H1 (cell line): Measurements from ENCODE around the gene PARD6B. TPM values are rescaled to one million over a fixed set of nuclear protein-coding genes. Genes with fewer than 3 reads are reported as not detected.

Experiments used
- CTCF ChIA-PET: fragments of 300-600 bp; sonication (Branson Sonifier 250); formaldehyde crosslinking; loops from one replicate; lab custom pipeline; 2021; ENCODE audit not compliant: partially characterized antibody; lab: Charles Lee
- POLR2A ChIA-PET: fragments of 300-600 bp; sonication (Branson Sonifier 250); formaldehyde crosslinking; loops from one replicate; lab custom pipeline; 2021; ENCODE audit warnings: inconsistent platforms; ENCODE audit not compliant: partially characterized antibody; lab: Charles Lee
- DNase-seq, 2 experiments: peaks; one replicate each; pipeline versions ENCODE4 v3.0.0 to v3.0.0-alpha.2; 2010 to 2022; ENCODE audit warnings: low spot score in 2 of 2, low read depth in 1 of 2, mixed read lengths in 1 of 2
- FAIRE-seq: peaks from 2 replicates; lab custom pipeline; 2011; peaks lifted over from hg19 to GRCh38; lab: Jason Lieb, UNC
- H2AFZ ChIP-seq: 2 replicates; pipeline ENCODE4 v1.8.1; 2012; ENCODE audit warnings: low read length, inconsistent platforms
- H2AK5ac ChIP-seq: 2 replicates; pipeline ENCODE4 v1.6.1; 2013; ENCODE audit warnings: low read depth, low read length
- H2BK120ac ChIP-seq: replicated peaks from 2 replicates; pipeline ENCODE3; 2013; ENCODE audit warnings: low read depth, low read length, inconsistent platforms
- H2BK12ac ChIP-seq: 2 replicates; pipeline ENCODE4 v1.6.1; 2013; ENCODE audit warnings: low read depth, low read length
- H2BK15ac ChIP-seq: 2 replicates; pipeline ENCODE4 v1.6.1; 2013; ENCODE audit warnings: low read length
- H2BK20ac ChIP-seq: 2 replicates; pipeline ENCODE4 v1.6.1; 2013; ENCODE audit warnings: low read length
- H2BK5ac ChIP-seq: 2 replicates; pipeline ENCODE4 v1.6.1; 2013; ENCODE audit warnings: low read depth, low read length
- H3K14ac ChIP-seq: 2 replicates; pipeline ENCODE4 v1.6.1; 2013; ENCODE audit warnings: inconsistent platforms; ENCODE audit not compliant: insufficient read length
- H3K18ac ChIP-seq: 2 replicates; pipeline ENCODE4 v1.6.1; 2013; ENCODE audit warnings: low read length; ENCODE audit errors: extremely low read depth
- H3K23ac ChIP-seq: 2 replicates; pipeline ENCODE4 v1.6.1; 2013; ENCODE audit warnings: inconsistent platforms; ENCODE audit not compliant: insufficient read length
- H3K23me2 ChIP-seq: 2 replicates; pipeline ENCODE4 v1.6.1; 2013; ENCODE audit warnings: low read depth, low read length
- H3K27ac ChIP-seq: 2 replicates; pipeline ENCODE4 v1.6.1; 2011; ENCODE audit warnings: low read depth, low read length, inconsistent platforms
- H3K27me3 ChIP-seq, 4 experiments: replicated peaks in 1 of 4; 1 replicate in 1 of 4; 2 replicates in 3 of 4; pipeline versions ENCODE4 v1.6.1 to v1.8.1; 2011 to 2013; ENCODE audit warnings: low read length in 3 of 4, mild to moderate bottlenecking in 3 of 4, inconsistent platforms in 2 of 4, mixed read lengths in 2 of 4, moderate library complexity in 1 of 4; ENCODE audit not compliant: control insufficient read depth in 3 of 4, insufficient read depth in 3 of 4; ENCODE audit errors: extremely low read depth in 1 of 4
- H3K36me3 ChIP-seq, 4 experiments: 2 replicates each; pipeline versions ENCODE4 v1.6.1 to v1.8.1; 2011 to 2013; ENCODE audit warnings: mild to moderate bottlenecking in 4 of 4, low read length in 3 of 4, moderate library complexity in 2 of 4, control low read depth in 1 of 4, inconsistent platforms in 1 of 4; ENCODE audit not compliant: insufficient read depth in 4 of 4, control insufficient read depth in 2 of 4
- H3K4ac ChIP-seq: replicated peaks from 2 replicates; pipeline ENCODE3; 2013; ENCODE audit warnings: low read length, low read depth, mixed read lengths, inconsistent platforms; ENCODE audit not compliant: insufficient read length
- H3K4me1 ChIP-seq, 4 experiments: replicated peaks in 1 of 4; 1 replicate in 1 of 4; 2 replicates in 3 of 4; pipeline versions ENCODE4 v1.6.1 to v1.8.1; 2011 to 2013; ENCODE audit warnings: low read length in 3 of 4, inconsistent platforms in 2 of 4, mixed read lengths in 1 of 4; ENCODE audit not compliant: insufficient read depth in 4 of 4, control insufficient read depth in 3 of 4
- H3K4me2 ChIP-seq, 2 experiments: 2 replicates each; pipeline versions ENCODE4 v1.6.1 to v1.8.1; 2011 to 2013; ENCODE audit warnings: low read depth in 2 of 2, low read length in 2 of 2, control low read depth in 1 of 2, inconsistent platforms in 1 of 2, mild to moderate bottlenecking in 1 of 2; ENCODE audit not compliant: insufficient read depth in 1 of 2
- H3K4me3 ChIP-seq, 4 experiments: fragments of 200-600, 300-600 bp in 1 of 4; sonication (generic), shearing (Covaris generic), sonication (Bioruptor Twin) in 1 of 4; 2 replicates each; pipeline versions ENCODE4 v1.5.1 to v1.8.1; 2011 to 2016; ENCODE audit warnings: low read length in 4 of 4, low read depth in 3 of 4, control low read depth in 2 of 4, inconsistent platforms in 2 of 4, mild to moderate bottlenecking in 2 of 4, mixed read lengths in 1 of 4, moderate library complexity in 1 of 4; ENCODE audit not compliant: insufficient read depth in 2 of 4; ENCODE audit errors: extremely low read depth in 1 of 4
- H3K56ac ChIP-seq: replicated peaks from 2 replicates; pipeline ENCODE3; 2013; ENCODE audit warnings: low read depth, mild to moderate bottlenecking, mixed read lengths, low read length, inconsistent platforms; ENCODE audit not compliant: insufficient read length
- H3K79me1 ChIP-seq: 2 replicates; pipeline ENCODE4 v1.6.1; 2013; ENCODE audit warnings: low read depth, low read length, control low read depth
- H3K79me2 ChIP-seq, 2 experiments: 2 replicates each; pipeline versions ENCODE4 v1.6.1 to v1.8.1; 2012 to 2013; ENCODE audit warnings: low read length in 2 of 2, mild to moderate bottlenecking in 2 of 2, inconsistent platforms in 1 of 2; ENCODE audit not compliant: insufficient read depth in 2 of 2, control insufficient read depth in 1 of 2
- H3K9ac ChIP-seq, 4 experiments: replicated peaks in 1 of 4; 1 replicate in 1 of 4; 2 replicates in 3 of 4; pipeline versions ENCODE4 v1.6.1 to v1.8.1; 2011 to 2013; ENCODE audit warnings: low read depth in 3 of 4, low read length in 3 of 4, control low read depth in 2 of 4, mild to moderate bottlenecking in 2 of 4, moderate library complexity in 2 of 4, inconsistent platforms in 1 of 4; ENCODE audit errors: extremely low read depth in 1 of 4
- H3K9me3 ChIP-seq, 2 experiments: 2 replicates each; pipeline versions ENCODE4 v1.6.1 to v1.8.1; 2012 to 2013; ENCODE audit warnings: mild to moderate bottlenecking in 2 of 2, moderate library complexity in 2 of 2, control low read depth in 1 of 2, inconsistent platforms in 1 of 2, low read depth in 1 of 2, low read length in 1 of 2, mixed read lengths in 1 of 2; ENCODE audit not compliant: insufficient read depth in 2 of 2
- H4K20me1 ChIP-seq, 2 experiments: replicated peaks in 1 of 2; 2 replicates each; pipeline versions ENCODE3 to v1.8.1; 2011 to 2013; ENCODE audit warnings: inconsistent platforms in 2 of 2, low read length in 2 of 2, mild to moderate bottlenecking in 1 of 2; ENCODE audit not compliant: insufficient read depth in 2 of 2, control insufficient read depth in 1 of 2
- H4K5ac ChIP-seq: 2 replicates; pipeline ENCODE4 v1.6.1; 2013; ENCODE audit warnings: low read length, low read depth, mixed read lengths, inconsistent platforms; ENCODE audit not compliant: insufficient read length
- H4K8ac ChIP-seq: 2 replicates; pipeline ENCODE4 v1.8.0; 2013; ENCODE audit warnings: mild to moderate bottlenecking, moderate library complexity, low read length, inconsistent platforms; ENCODE audit not compliant: insufficient read depth; ENCODE audit errors: extremely low read depth
- H4K91ac ChIP-seq: replicated peaks from 2 replicates; pipeline ENCODE3; 2013; ENCODE audit warnings: low read length, mixed read lengths, inconsistent platforms; ENCODE audit not compliant: insufficient read length
- CHD2 ChIP-seq: IDR thresholded peaks from 2 replicates; pipeline ENCODE4 v1.6.1; 2012; ENCODE audit warnings: low read length, improper control_type of control experiment
- CTBP2 ChIP-seq: IDR thresholded peaks from 2 replicates; pipeline ENCODE4 v1.7.0; 2011; ENCODE audit warnings: borderline replicate concordance, mild to moderate bottlenecking, moderate library complexity, mixed read lengths, low read length; ENCODE audit not compliant: insufficient read depth, insufficient read length
- E2F6 ChIP-seq: IDR thresholded peaks from 2 replicates; pipeline ENCODE4 v1.6.1; 2012; ENCODE audit warnings: inconsistent platforms
- FOSL1 ChIP-seq: IDR thresholded peaks from 2 replicates; pipeline ENCODE4 v1.6.1; 2011; ENCODE audit warnings: mild to moderate bottlenecking, low read depth, low read length, moderate library complexity; ENCODE audit not compliant: insufficient read depth
- PHF8 ChIP-seq: fragments of 200-600 bp; sonication (generic); conservative IDR thresholded peaks from 2 replicates; pipeline ENCODE4 v1.7.1; 2012; ENCODE audit warnings: low read depth, mild to moderate bottlenecking, inconsistent platforms, low read length, moderate library complexity
- POLR2AphosphoS5 ChIP-seq: IDR thresholded peaks from 2 replicates; pipeline ENCODE4 v1.6.1; 2011; ENCODE audit warnings: low read depth, low read length
- TAF1 ChIP-seq: IDR thresholded peaks from 2 replicates; pipeline ENCODE4 v1.6.1; 2011; ENCODE audit warnings: mild to moderate bottlenecking, low read depth, low read length
- ZNF274 ChIP-seq: IDR thresholded peaks from 2 replicates; pipeline ENCODE4 v1.7.0; 2012; ENCODE audit warnings: low read length, borderline replicate concordance; ENCODE audit errors: extremely low read depth
- WGBS, 2 experiments: shearing (Covaris generic) in 1 of 2; methylation state at CpG; one replicate each; pipeline versions ENCODE4 v1.1.6 to v1.1.7; 2013 to 2015; ENCODE audit warnings: low lambda C conversion rate in 2 of 2, mixed read lengths in 2 of 2, inconsistent platforms in 1 of 2, low coverage in 1 of 2, missing lambda C conversion rate in 1 of 2; ENCODE audit not compliant: insufficient replicate concordance in 2 of 2, insufficient coverage in 1 of 2, insufficient read length in 1 of 2; ENCODE audit errors: extremely low coverage in 1 of 2, missing lambda C conversion rate in 1 of 2; 5-methylcytosine and 5-hydroxymethylcytosine counted together
- polyA plus RNA-seq, 7 experiments: library from polyadenylated mRNA; depleted of rRNA in 3 of 7; stranded (reverse) in 5 of 7; unstranded in 2 of 7; fragments of >200 nt in 5 of 7; fragments of 200-250 nt in 2 of 7; gene quantifications; 1 replicate in 5 of 7; 2 replicates in 1 of 7; 4 replicates in 1 of 7; pipeline versions ENCODE4 v1.2.1 to v1.2.3, GENCODE V29; 2011 to 2013; ENCODE audit warnings: missing spikeins in 2 of 7, mixed read lengths in 2 of 7
- total RNA-seq: library from RNA; stranded (reverse); fragmentation: NEBNext Ultra II Directional; extraction: Animal tissue kit (Norgen Biotek cat#: 25700); gene quantifications from 2 replicates; pipeline ENCODE4 v1.2.1, GENCODE V29; 2021

The PARD6B gene
- total and polyA plus RNA-seq, 2 of the 8 experiments (the other 6 are each of a cell fraction or from before 2014, with no cell fraction given): 5.2 to 34.1 TPM

- 3% methylated on average over 26 of the region's 35 CpGs; no CpG with 5 or more reads in 1 of the 2 experiments for WGBS, 2 experiments
- Histone ChIP-seq H3K27ac (peak overlapping the region; percentile 46; the same call in 1 of the 2 replicates), H3K18ac (peak overlapping the region; percentile 88; the same call in 1 of the 2 replicates), H3K9ac (peak overlapping the region in 3 of 4 experiments; percentile 54 to 63 (median 54); a peak in 5 of 7 replicates), H2BK15ac (no peak overlapping the region), H3K56ac (peak overlapping the region; percentile 92), H3K9me3 (no peaks in the 10 kb centered on the region), H4K8ac (peak overlapping the region; percentile 93; the same call in 1 of the 2 replicates), H3K27me3 (no peaks in the 10 kb centered on the region), H4K20me1 (peaks cover 0 to 3% of the 10 kb centered on the region in 2 experiments), H3K4ac (peak overlapping the region; percentile 45), H2BK5ac (0 out of 2 replicates have a peak overlapping the region, but pooled peaks have one; percentile 4), H3K79me1 (no peaks in the 10 kb centered on the region), H2BK20ac (no peak overlapping the region), H4K5ac (peak overlapping the region; percentile 85), H3K23ac (no peak overlapping the region), H3K4me1 (peaks cover 2 to 9% (median 6%) of the 10 kb centered on the region in 4 experiments; a peak in 5 of 7 replicates), H2BK12ac (no peak overlapping the region), H3K79me2 (peaks cover 12 to 38% of the 10 kb centered on the region in 2 experiments; a peak in 3 of 4 replicates), H2AFZ (no peak overlapping the region), H3K36me3 (peaks cover 0 to 4% (median 2%) of the 10 kb centered on the region in 4 experiments; a peak in 2 of 8 replicates), H2AK5ac (no peak overlapping the region), H3K14ac (no peak overlapping the region), H2BK120ac (no peak overlapping the region), H3K4me2 (peak overlapping the region; percentile 81 to 83), H3K23me2 (peaks cover 7% of the 10 kb centered on the region), H4K91ac (peak overlapping the region; percentile 1), H3K4me3 (peak overlapping the region; percentile 47 to 92 (median 54))
- TF ChIP-seq FOSL1: 0 out of 2 replicates have a peak, but pooled peaks have one; percentile 6
- TF ChIP-seq ZNF274: no peak
- peak; percentile 30; the same call in 1 of the 2 replicates for TF ChIP-seq E2F6
- TF ChIP-seq CTBP2: peak; percentile 14
- TF ChIP-seq PHF8: peak; percentile 49; the same call in 1 of the 2 replicates
- 0 out of 2 replicates have a peak, but pooled peaks have one; percentile 11 for TF ChIP-seq POLR2AphosphoS5
- TF ChIP-seq TAF1: peak; percentile 43; the same call in 1 of the 2 replicates
- TF ChIP-seq CHD2: no peak
- ChIA-PET POLR2A (interaction anchor here (0.7 to 2.3 kb wide), 11 partner anchors 8 to 79 kb away, joined by 3 to 6 read pairs (median 3); no protein-coding TSS in a partner anchor), CTCF (interaction anchor here (1.4 to 2.6 kb wide), 3 partner anchors 13 to 42 kb away, joined by 3 to 13 read pairs (median 11); no protein-coding TSS in a partner anchor)
- FAIRE-seq: no peak
- no peak for DNase-seq
Measured at GRCh38 chr20:50730765-50731054, 670 bp upstream of the PARD6B start.
